ENCODE measurements around the gene CRB3. TPM values are rescaled to one million over a fixed set of nuclear protein-coding genes. Genes with fewer than 3 reads are reported as not detected.
A peak's percentile ranks its signal among the peaks of the same experiment; 100 is the strongest.
"Not testable (repeated sequence)": the region's sequence is repeated elsewhere in the genome, so short reads cannot be mapped to it uniquely, and the experiment has no call there.

CRB3 gene
- total RNA-seq, 1 experiment from 2014 or later, result not detected

DNA sequence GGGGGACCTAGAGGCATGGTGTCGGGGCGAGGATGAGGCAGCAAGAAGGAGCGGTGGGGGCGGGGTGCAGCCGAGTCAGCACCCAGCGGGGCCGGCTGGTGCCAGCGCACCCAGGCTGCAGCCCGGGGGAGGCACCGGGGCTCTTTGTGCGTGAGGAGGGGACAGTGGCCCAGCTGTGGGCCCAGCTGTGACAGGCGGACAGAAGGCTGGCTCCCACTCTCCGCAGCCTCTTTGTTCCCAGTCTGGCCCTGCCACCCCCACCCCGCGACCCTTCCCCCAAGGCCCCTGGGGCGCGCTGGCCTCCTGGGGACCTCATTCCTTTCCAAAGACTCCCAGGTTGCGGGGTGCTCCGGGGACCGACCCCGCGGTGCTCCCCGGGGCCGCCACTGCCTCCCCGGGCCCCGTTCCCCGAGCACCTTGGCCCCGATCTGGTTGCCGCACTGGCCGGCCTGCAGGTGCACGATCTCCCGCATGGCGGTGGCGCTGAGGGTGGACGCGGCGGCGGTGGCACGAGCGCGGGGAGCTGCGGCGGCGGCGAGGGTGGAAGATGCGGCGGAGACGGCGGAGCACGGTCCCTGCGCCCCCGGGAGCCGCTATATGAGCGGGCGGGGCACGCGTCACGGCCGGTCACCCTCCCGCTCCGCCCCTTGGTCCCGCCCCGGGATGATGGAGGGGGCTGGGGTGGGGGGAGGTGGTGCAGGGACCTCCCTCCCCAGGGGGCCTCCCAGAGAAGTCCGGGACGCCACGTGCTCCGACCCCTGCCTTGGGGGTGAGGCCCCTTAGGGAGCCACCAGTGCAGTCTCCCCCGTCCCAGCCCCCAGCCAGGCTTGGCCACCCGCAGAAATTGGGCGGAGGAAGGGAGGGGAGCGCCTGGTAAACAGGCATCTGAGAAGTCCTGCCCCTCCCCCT is 37.9 kb downstream of the CRB3 start, which contains the start of gene TUBB4A:
Gene TUBB4A (minus strand): TSS at position 570 of the 909 bp plus-strand sequence. CDS start 97 bp downstream, at position 473.
- H3K27ac ChIP-seq (ENCODE audit: low read depth, low read length, poor library complexity, severe bottlenecking), result peak within 1 kb of the TSS; percentile 78
- peaks cover 9% of the 10 kb centered on the region for H3K4me1 ChIP-seq (ENCODE audit: insufficient read depth, low read length, poor library complexity, severe bottlenecking)
- peak; percentile 60 for DNase-seq (ENCODE audit: low spot score)
- TF ChIP-seq EZH2 (IDR thresholded peaks at IDR 0.05; ENCODE audit: borderline replicate concordance, low read depth, low read length, poor library complexity, severe bottlenecking) (no peak), CTCF (conservative IDR thresholded peaks at IDR 0.05; ENCODE audit: low read depth, low read length) (no peak)
- no peaks in the 10 kb centered on the region for H3K9me3 ChIP-seq (ENCODE audit: low read depth, low read length, poor library complexity, severe bottlenecking)
- ChIA-PET POLR2A (ENCODE audit: low non-redundant PET) (no interaction called here), CTCF (no interaction called here)
- peak within 1 kb of the TSS; percentile 78 for H3K4me3 ChIP-seq (ENCODE audit: low read depth, low read length, poor library complexity, severe bottlenecking)
- no TSS peak for BruUV-seq (replicated peaks)
- intact Hi-C loops (cut with micrococcal nuclease; ENCODE audit: unreplicated experiment), result no loop called here
- no peaks in the 10 kb centered on the region for H3K36me3 ChIP-seq (ENCODE audit: insufficient read depth, low read length, poor library complexity, severe bottlenecking)
- no peaks in the 10 kb centered on the region for H3K27me3 ChIP-seq (replicated peaks; ENCODE audit: insufficient read depth, low read depth, low read length, poor library complexity)

DNA sequence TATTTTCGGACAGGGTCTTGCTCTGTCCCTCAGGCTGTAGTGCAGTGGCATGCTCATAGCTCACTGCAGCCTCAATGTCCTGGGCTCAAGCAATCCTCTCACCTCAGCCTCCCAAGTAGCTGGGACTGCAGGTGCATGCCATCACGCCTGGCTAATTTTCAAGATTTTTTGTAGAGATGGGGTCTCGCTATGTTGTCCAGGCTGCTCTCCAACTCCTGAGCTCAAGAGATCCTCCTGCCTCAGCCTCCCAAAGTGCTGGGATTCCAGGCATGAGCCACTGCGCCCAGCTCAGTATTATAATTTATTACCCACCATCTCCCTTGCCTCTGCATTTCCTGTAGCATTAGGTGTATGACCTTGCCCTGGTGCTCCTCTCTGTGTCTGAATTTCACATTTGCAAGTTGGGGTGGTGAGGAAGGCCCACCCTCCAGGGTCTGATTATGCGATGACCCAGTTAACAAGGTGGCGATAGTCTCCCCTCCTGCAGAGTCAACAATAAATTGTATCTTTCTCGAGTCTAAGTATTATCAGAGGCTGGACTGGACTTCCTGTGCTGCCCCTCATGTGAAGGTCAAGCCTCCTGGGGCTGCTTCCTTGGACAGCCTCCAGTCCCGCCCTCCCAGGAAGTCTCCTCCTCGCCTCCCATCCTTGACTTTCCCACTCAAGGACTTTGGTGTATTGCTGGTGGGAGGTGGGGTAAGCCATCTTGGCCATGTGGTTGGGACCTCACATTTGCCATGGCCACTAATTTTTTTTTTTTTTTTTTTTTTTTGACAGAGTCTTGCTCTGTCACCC is 39.5 kb downstream of the CRB3 start:
- no peak for DNase-seq (ENCODE audit: low spot score)
- no TSS peak for BruUV-seq (replicated peaks)
- intact Hi-C loops (cut with micrococcal nuclease; ENCODE audit: unreplicated experiment), result no loop called here
- CTCF ChIA-PET, result interaction anchor here (0.5 to 0.7 kb wide), 3 partner anchors 12 to 66 kb away, joined by 3 to 10 read pairs (median 4); no protein-coding TSS in a partner anchor
- no peaks in the 10 kb centered on the region for H3K27me3 ChIP-seq (replicated peaks; ENCODE audit: insufficient read depth, low read depth, low read length, poor library complexity)
- no peak overlapping the region for H3K4me3 ChIP-seq (ENCODE audit: low read depth, low read length, poor library complexity, severe bottlenecking)
- POLR2A ChIA-PET (ENCODE audit: low non-redundant PET), result no interaction called here
- peaks cover 9% of the 10 kb centered on the region for H3K4me1 ChIP-seq (ENCODE audit: insufficient read depth, low read length, poor library complexity, severe bottlenecking)
- H3K9me3 ChIP-seq (ENCODE audit: low read depth, low read length, poor library complexity, severe bottlenecking), result no peaks in the 10 kb centered on the region
- H3K36me3 ChIP-seq (ENCODE audit: insufficient read depth, low read length, poor library complexity, severe bottlenecking), result no peaks in the 10 kb centered on the region
- TF ChIP-seq CTCF (conservative IDR thresholded peaks at IDR 0.05; ENCODE audit: low read depth, low read length), result no peak
- TF ChIP-seq EZH2 (IDR thresholded peaks at IDR 0.05; ENCODE audit: borderline replicate concordance, low read depth, low read length, poor library complexity, severe bottlenecking), result no peak
- no peak overlapping the region for H3K27ac ChIP-seq (ENCODE audit: low read depth, low read length, poor library complexity, severe bottlenecking)

DNA sequence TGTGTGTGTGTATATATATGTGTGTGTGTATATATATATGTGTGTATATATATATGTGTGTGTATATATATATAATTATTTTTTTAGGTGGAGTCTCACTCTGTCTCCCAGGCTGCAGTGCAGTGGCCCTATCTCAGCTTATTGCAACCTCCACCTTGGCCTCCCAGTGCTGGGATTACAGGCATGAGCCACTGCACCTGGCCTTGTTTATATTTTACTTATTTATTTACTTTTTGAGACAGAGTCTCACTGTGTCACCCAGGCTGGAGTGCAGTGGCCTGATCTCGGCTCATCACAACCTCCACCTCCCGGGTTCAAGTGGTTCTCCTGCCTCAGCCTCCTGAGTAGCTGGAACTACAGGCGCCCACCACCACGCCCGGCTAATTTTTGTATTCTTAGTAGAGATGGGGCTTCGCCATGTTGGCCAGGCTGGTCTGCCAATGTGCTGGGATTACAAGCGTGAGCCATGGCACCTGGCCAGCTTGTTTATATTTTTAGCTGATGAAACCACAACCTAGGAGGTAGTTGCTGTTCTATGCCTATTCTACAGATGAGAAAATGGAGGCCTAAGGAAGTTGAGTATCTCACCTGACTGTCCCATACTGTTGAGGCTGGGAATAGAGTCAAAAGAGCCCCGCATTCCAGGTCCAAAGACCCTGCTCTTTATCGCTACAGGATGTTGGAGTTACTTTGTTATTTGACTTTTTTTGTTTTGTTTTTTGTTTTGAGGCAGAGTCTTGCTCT is 44.1 kb downstream of the CRB3 start:
- H3K27ac ChIP-seq (ENCODE audit: low read depth, low read length, poor library complexity, severe bottlenecking); H3K27me3 ChIP-seq (replicated peaks; ENCODE audit: insufficient read depth, low read depth, low read length, poor library complexity); POLR2A ChIA-PET (ENCODE audit: low non-redundant PET); CTCF ChIA-PET; intact Hi-C loops (cut with micrococcal nuclease; ENCODE audit: unreplicated experiment); H3K4me1 ChIP-seq (ENCODE audit: insufficient read depth, low read length, poor library complexity, severe bottlenecking); H3K9me3 ChIP-seq (ENCODE audit: low read depth, low read length, poor library complexity, severe bottlenecking); BruUV-seq (replicated peaks); H3K4me3 ChIP-seq (ENCODE audit: low read depth, low read length, poor library complexity, severe bottlenecking); H3K36me3 ChIP-seq (ENCODE audit: insufficient read depth, low read length, poor library complexity, severe bottlenecking); DNase-seq (ENCODE audit: low spot score): not testable (repeated sequence)

Measured in A673 (cell line).